SK-N-SH (cell line): ENCODE data around the gene TCN2. TPM values are rescaled to one million over a fixed set of nuclear protein-coding genes. Genes with fewer than 3 reads are reported as not detected.

Experiments
- CTCF ChIA-PET: fragments of 300-600, 350-600 bp; formaldehyde crosslinking; extraction: SDS; loops from one replicate; lab custom pipeline; 2021; lab: Yijun Ruan, JAX
- POLR2A ChIA-PET: fragments of 350-600 bp; sonication (Branson Sonifier 250); formaldehyde crosslinking; extraction: SDS; loops from one replicate; lab custom pipeline; 2020; ENCODE audit warnings: antibody characterized with exemption, inconsistent platforms; lab: Yijun Ruan, JAX
- DNase-seq: peaks from one replicate; pipeline ENCODE4 v3.0.0; 2012
- H2AFZ ChIP-seq: fragments of 200-600 bp; sonication (generic); 2 replicates; pipeline ENCODE4 v1.8.1; 2016; ENCODE audit warnings: antibody characterized with exemption, mild to moderate bottlenecking, low read depth
- H3F3A ChIP-seq: fragments of 200-600 bp; sonication (generic); replicated peaks from 2 replicates; pipeline ENCODE3; 2016; ENCODE audit warnings: antibody characterized with exemption, mild to moderate bottlenecking; ENCODE audit not compliant: insufficient read depth
- H3K27ac ChIP-seq, 2 experiments: fragments of 200-500 bp in 1 of 2; fragments of 200-600 bp in 1 of 2; sonication (Bioruptor generic) in 1 of 2; sonication (generic), shearing (Covaris generic) in 1 of 2; 2 replicates each; pipeline versions ENCODE4 v1.5.1 to v1.6.1; 2014 to 2016; ENCODE audit warnings: low read depth in 2 of 2, inconsistent platforms in 1 of 2, low read length in 1 of 2, mild to moderate bottlenecking in 1 of 2, mixed read lengths in 1 of 2
- H3K27me3 ChIP-seq: fragments of 200-600 bp; sonication (generic), shearing (Covaris generic); 2 replicates; pipeline ENCODE4 v1.6.1; 2016; ENCODE audit warnings: mixed run types; ENCODE audit not compliant: insufficient read depth
- H3K36me3 ChIP-seq, 2 experiments: fragments of 200-500 bp in 1 of 2; fragments of 200-600 bp in 1 of 2; sonication (Bioruptor generic) in 1 of 2; sonication (generic) in 1 of 2; replicated peaks in 1 of 2; 2 replicates each; pipeline versions ENCODE3 to v1.5.1; 2014 to 2016; ENCODE audit warnings: low read length in 1 of 2, mild to moderate bottlenecking in 1 of 2; ENCODE audit not compliant: insufficient read depth in 2 of 2, control insufficient read depth in 1 of 2
- H3K4me1 ChIP-seq, 2 experiments: fragments of 200-500 bp in 1 of 2; fragments of 200-600 bp in 1 of 2; sonication (Bioruptor generic) in 1 of 2; sonication (generic), shearing (Covaris generic) in 1 of 2; 2 replicates each; pipeline versions ENCODE4 v1.5.1 to v1.6.1; 2014 to 2016; ENCODE audit warnings: low read depth in 1 of 2, low read length in 1 of 2, mixed run types in 1 of 2; ENCODE audit not compliant: insufficient read depth in 2 of 2, control insufficient read depth in 1 of 2
- H3K4me2 ChIP-seq: fragments of 200-600 bp; sonication (generic), shearing (Covaris generic); 2 replicates; pipeline ENCODE4 v1.6.1; 2017; ENCODE audit warnings: mixed run types
- H3K4me3 ChIP-seq, 2 experiments: fragments of 200-500 bp in 1 of 2; fragments of 200-600 bp in 1 of 2; sonication (Bioruptor generic) in 1 of 2; sonication (generic), shearing (Covaris generic) in 1 of 2; 2 replicates each; pipeline versions ENCODE4 v1.5.1 to v1.8.1; 2014 to 2016; ENCODE audit warnings: low read depth in 2 of 2, inconsistent platforms in 1 of 2, low read length in 1 of 2, mild to moderate bottlenecking in 1 of 2, mixed read lengths in 1 of 2, moderate library complexity in 1 of 2
- H3K79me2 ChIP-seq: fragments of 200-600 bp; sonication (generic); 2 replicates; pipeline ENCODE4 v1.8.1; 2017; ENCODE audit warnings: mild to moderate bottlenecking; ENCODE audit not compliant: insufficient read depth
- H3K9ac ChIP-seq: fragments of 200-600 bp; sonication (generic); 2 replicates; pipeline ENCODE4 v1.6.1; 2017; ENCODE audit warnings: mixed run types
- H3K9me2 ChIP-seq: fragments of 200-600 bp; sonication (generic); 2 replicates; pipeline ENCODE4 v1.6.1; 2017; ENCODE audit warnings: mixed run types
- H3K9me3 ChIP-seq: fragments of 200-600 bp; sonication (generic); 2 replicates; pipeline ENCODE4 v1.6.1; 2017; ENCODE audit warnings: mixed run types, mild to moderate bottlenecking, moderate library complexity
- H4K20me1 ChIP-seq: fragments of 200-600 bp; sonication (generic); 2 replicates; pipeline ENCODE4 v1.6.1; 2017; ENCODE audit warnings: mild to moderate bottlenecking, mixed run types; ENCODE audit not compliant: insufficient read depth
- CTCF ChIP-seq: fragments of 200-600 bp; sonication (generic); IDR thresholded peaks from 2 replicates; pipeline ENCODE4 v1.6.1; 2017; ENCODE audit warnings: antibody characterized with exemption, mild to moderate bottlenecking, moderate library complexity
- ELF1 ChIP-seq: IDR thresholded peaks from 2 replicates; pipeline ENCODE4 v1.4.0; 2012
- EP300 ChIP-seq, 2 experiments: IDR thresholded peaks; 2 replicates each; pipeline versions ENCODE4 v1.4.0 to v1.6.1; 2012; ENCODE audit warnings: borderline replicate concordance in 1 of 2, low read depth in 1 of 2, low read length in 1 of 2
- FOSL2 ChIP-seq: IDR thresholded peaks from 2 replicates; pipeline ENCODE4 v1.4.0; 2012; ENCODE audit warnings: low read depth, mild to moderate bottlenecking, moderate library complexity, borderline replicate concordance
- FOXJ3 ChIP-seq: sonication (generic); formaldehyde crosslinking; IDR thresholded peaks from 2 replicates; pipeline ENCODE4 v1.5.1; 2020; ENCODE audit warnings: mild to moderate bottlenecking, missing genetic modification reagents
- JUND ChIP-seq: IDR thresholded peaks from 2 replicates; pipeline ENCODE4 v1.4.0; 2012
- MAX ChIP-seq: IDR thresholded peaks from 2 replicates; pipeline ENCODE4 v1.4.0; 2012; ENCODE audit warnings: low read depth
- NFIC ChIP-seq: IDR thresholded peaks from 2 replicates; pipeline ENCODE4 v1.4.0; 2012; ENCODE audit warnings: borderline replicate concordance
- NRF1 ChIP-seq: IDR thresholded peaks from 2 replicates; pipeline ENCODE4 v1.6.1; 2012; ENCODE audit warnings: low read depth, mild to moderate bottlenecking, low read length
- PBX3 ChIP-seq: IDR thresholded peaks from 2 replicates; pipeline ENCODE4; 2012
- POLR2AphosphoS5 ChIP-seq: IDR thresholded peaks from 2 replicates; pipeline ENCODE4 v1.6.1; 2012; ENCODE audit warnings: low read depth, low read length
- RAD21 ChIP-seq: IDR thresholded peaks from 2 replicates; pipeline ENCODE4 v1.6.1; 2012; ENCODE audit warnings: mild to moderate bottlenecking, low read length
- RCOR1 ChIP-seq: fragments of 150-350 bp; IDR thresholded peaks from 2 replicates; pipeline ENCODE4 v1.6.1; 2017; ENCODE audit warnings: antibody characterized with exemption, low read length
- REST ChIP-seq: IDR thresholded peaks from 2 replicates; pipeline ENCODE4 v1.6.1; 2012; ENCODE audit warnings: mild to moderate bottlenecking, low read depth, low read length, moderate library complexity
- RFX5 ChIP-seq: IDR thresholded peaks from 2 replicates; pipeline ENCODE4 v1.6.1; 2012; ENCODE audit warnings: mild to moderate bottlenecking, improper control_type of control experiment, low read length
- SMC3 ChIP-seq: IDR thresholded peaks from 2 replicates; pipeline ENCODE4 v1.6.1; 2012; ENCODE audit warnings: low read depth, low read length, improper control_type of control experiment
- TAF1 ChIP-seq: IDR thresholded peaks from 2 replicates; pipeline ENCODE4 v1.6.1; 2012; ENCODE audit warnings: low read depth, mild to moderate bottlenecking, low read length, moderate library complexity, borderline replicate concordance
- TCF12 ChIP-seq: IDR thresholded peaks from 2 replicates; pipeline ENCODE4 v1.4.0; 2012
- TEAD4 ChIP-seq: IDR thresholded peaks from 2 replicates; pipeline ENCODE4 v1.4.0; 2012; ENCODE audit warnings: mild to moderate bottlenecking, borderline replicate concordance; ENCODE audit not compliant: insufficient read depth
- YY1 ChIP-seq: IDR thresholded peaks from 2 replicates; pipeline ENCODE4 v1.4.0; 2012; ENCODE audit warnings: low read depth, mild to moderate bottlenecking
- WGBS: methylation state at CpG from one replicate; pipeline ENCODE4 v1.1.6; 2017; ENCODE audit warnings: low lambda C conversion rate; 5-methylcytosine and 5-hydroxymethylcytosine counted together
- polyA plus RNA-seq, 3 experiments: library from polyadenylated mRNA; depleted of rRNA; stranded (reverse); fragments of >200 nt; gene quantifications; 2 replicates each; pipeline ENCODE4 v1.2.3, GENCODE V29; 2012

The TCN2 gene
- polyA plus RNA-seq, 1 of the 3 experiments (the other 2 are of a cell fraction): 4.1 TPM

GRCh38 chr22:30648825-30649224 is 41.9 kb downstream of the TCN2 start:
- Histone ChIP-seq H3K9me2 (no peaks in the 10 kb centered on the region), H2AFZ (no peak overlapping the region), H3K27ac (peak overlapping the region in 1 of 2 experiments; percentile 78; a peak in 2 of 4 replicates), H3K79me2 (peaks cover 26% of the 10 kb centered on the region), H3F3A (peaks cover 17% of the 10 kb centered on the region), H3K36me3 (no peaks in the 10 kb centered on the region), H3K9me3 (no peaks in the 10 kb centered on the region), H3K9ac (no peak overlapping the region), H3K4me3 (no peak overlapping the region), H3K4me1 (peaks cover 3 to 8% of the 10 kb centered on the region in 2 experiments; a peak in 2 of 4 replicates), H3K4me2 (peak overlapping the region; percentile 54; the same call in 1 of the 2 replicates), H4K20me1 (no peaks in the 10 kb centered on the region), H3K27me3 (no peaks in the 10 kb centered on the region)
- ChIA-PET CTCF (interaction anchor here (1.3 to 1.9 kb wide), 2 partner anchors 14 to 15 kb away, joined by 4 to 6 read pairs; no protein-coding TSS in a partner anchor), POLR2A (no interaction called here)
- TF ChIP-seq SMC3 (no peak), FOXJ3 (CRISPR knock-in tag) (no peak), EP300 (IDR thresholded peaks at IDR 0.05; ENCODE audit: borderline replicate concordance in 1 of 2, low read depth in 1 of 2, low read length in 1 of 2) (no peak)
- DNase-seq: no peak
- 100% methylated on average over 1 of the region's 3 CpGs for WGBS

GRCh38 chr22:30649430-30650007 is 42.5 kb downstream of the TCN2 start:
- Histone ChIP-seq H3K27me3 (no peaks in the 10 kb centered on the region), H2AFZ (no peak overlapping the region), H3K9me3 (no peaks in the 10 kb centered on the region), H3K79me2 (peaks cover 26% of the 10 kb centered on the region), H3F3A (peaks cover 13% of the 10 kb centered on the region), H3K9me2 (no peaks in the 10 kb centered on the region), H3K36me3 (no peaks in the 10 kb centered on the region), H3K4me3 (no peak overlapping the region), H3K4me2 (peak overlapping the region; percentile 54; the same call in 1 of the 2 replicates), H3K9ac (no peak overlapping the region), H4K20me1 (no peaks in the 10 kb centered on the region), H3K27ac (peak overlapping the region in 1 of 2 experiments; percentile 78; a peak in 2 of 4 replicates), H3K4me1 (peaks cover 3 to 5% of the 10 kb centered on the region in 2 experiments; a peak in 1 of 4 replicates)
- WGBS: 13% methylated on average over 3 of the region's 7 CpGs
- ChIA-PET POLR2A (no interaction called here), CTCF (interaction anchor here (0.6 to 1.9 kb wide), 2 partner anchors 14 to 15 kb away, joined by 3 to 6 read pairs; partner anchors contain the start of gene SLC35E4)
- no peak for TF ChIP-seq TAF1
- peak; percentile 52 for TF ChIP-seq ELF1
- no peak for TF ChIP-seq RCOR1
- TF ChIP-seq REST: no peak
- no peak for TF ChIP-seq TEAD4
- TF ChIP-seq NFIC: peak; percentile 48; the same call in 1 of the 2 replicates
- TF ChIP-seq RAD21: no peak
- TF ChIP-seq CTCF: peak; percentile 44
- TF ChIP-seq SMC3: no peak
- no peak for TF ChIP-seq YY1
- TF ChIP-seq TCF12: peak; percentile 61
- TF ChIP-seq RFX5: no peak
- TF ChIP-seq MAX: peak; percentile 53
- peak; percentile 67; the same call in 1 of the 2 replicates for TF ChIP-seq PBX3
- TF ChIP-seq FOSL2: peak; percentile 98
- TF ChIP-seq JUND: peak; percentile 88
- no peak for TF ChIP-seq POLR2AphosphoS5
- no peak for TF ChIP-seq NRF1
- peak in 1 of 2 experiments; percentile 41; a peak in 1 of 4 replicates for TF ChIP-seq EP300 (IDR thresholded peaks at IDR 0.05; ENCODE audit: borderline replicate concordance in 1 of 2, low read depth in 1 of 2, low read length in 1 of 2)
- no peak for DNase-seq
